Suppressor macrophage treated with lipopolysaccharide for 4 hours (primary cell): ENCODE measurements around the gene ZHX3.

Source experiments
- DNase-seq: peaks from one replicate; pipeline ENCODE4 v3.0.0-alpha.2; 2020

Gene ZHX3

GRCh38 chr20:41293269-41294037 lies 24.1 kb downstream of the ZHX3 start:
- DNase-seq, result no peak

GRCh38 chr20:41290804-41291389 lies 26.6 kb downstream of the ZHX3 start:
- peak; percentile 53 for DNase-seq

- DNase-seq, result peak; percentile 15
Observed at GRCh38 chr20:41287327-41287726, 30.2 kb downstream of the ZHX3 start.

- DNase-seq, result no peak
Observed at GRCh38 chr20:41286240-41286851, 31.2 kb downstream of the ZHX3 start.

GRCh38 chr20:41279546-41280225 lies 37.8 kb downstream of the ZHX3 start:
- peak; percentile 8 for DNase-seq

- DNase-seq, result no peak
Observed at GRCh38 chr20:41278936-41279335, 38.6 kb downstream of the ZHX3 start.

GRCh38 chr20:41277049-41277448 lies 40.5 kb downstream of the ZHX3 start:
- DNase-seq, result no peak

- no peak for DNase-seq
Observed at GRCh38 chr20:41276317-41276751, 41.2 kb downstream of the ZHX3 start.

GRCh38 chr20:41275301-41275731 lies 42.2 kb downstream of the ZHX3 start:
- DNase-seq, result no peak

- DNase-seq, result no peak
Observed at GRCh38 chr20:41274152-41274551, 43.4 kb downstream of the ZHX3 start.

GRCh38 chr20:41273445-41273844 lies 44.1 kb downstream of the ZHX3 start:
- no peak for DNase-seq

GRCh38 chr20:41272339-41272738 lies 45.2 kb downstream of the ZHX3 start:
- no peak for DNase-seq

- no peak for DNase-seq
Observed at GRCh38 chr20:41268917-41269652, 48.4 kb downstream of the ZHX3 start.

- no peak for DNase-seq
Observed at GRCh38 chr20:41268402-41268801, 49.1 kb downstream of the ZHX3 start.

- DNase-seq, result no peak
Observed at GRCh38 chr20:41265938-41266337, 51.6 kb downstream of the ZHX3 start.

- DNase-seq, result no peak
Observed at GRCh38 chr20:41264819-41265218, 52.7 kb downstream of the ZHX3 start.

- DNase-seq, result no peak
Observed at GRCh38 chr20:41261790-41262717, 55.5 kb downstream of the ZHX3 start.

- no peak for DNase-seq
Observed at GRCh38 chr20:41261260-41261659, 56.3 kb downstream of the ZHX3 start.

GRCh38 chr20:41260734-41261220 lies 56.8 kb downstream of the ZHX3 start:
- DNase-seq, result no peak

GRCh38 chr20:41259309-41259708 lies 58.2 kb downstream of the ZHX3 start:
- DNase-seq, result no peak

- no peak for DNase-seq
Observed at GRCh38 chr20:41258474-41258873, 59.1 kb downstream of the ZHX3 start.

GRCh38 chr20:41256516-41256915 lies 61.0 kb downstream of the ZHX3 start:
- no peak for DNase-seq
